Breast epithelium (tissue), 3 donors: ENCODE results near the gene AIM2.
"Not testable (repeated sequence)": the region's sequence is repeated elsewhere in the genome, so short reads cannot be mapped to it uniquely, and the experiment has no call there.

Experiments used
- CTCF ChIP-seq, 3 donors: fragments of 450-650 bp; IDR thresholded peaks; one replicate each; pipeline ENCODE4 v1.5.1; 2016 to 2017; ENCODE audit warnings: antibody characterized with exemption in 3 of 3, mild to moderate bottlenecking in 3 of 3, moderate library complexity in 3 of 3
- POLR2A ChIP-seq: fragments of 450-650 bp; IDR thresholded peaks from one replicate; pipeline ENCODE4 v1.6.1; 2016; ENCODE audit warnings: antibody characterized with exemption, mild to moderate bottlenecking, moderate library complexity
- POLR2AphosphoS5 ChIP-seq, 3 donors: sonication (generic); formaldehyde crosslinking; IDR thresholded peaks; one replicate each; pipeline ENCODE4 v1.6.1; 2017; ENCODE audit warnings: antibody characterized with exemption in 3 of 3

- not testable (repeated sequence) for TF ChIP-seq CTCF (IDR thresholded peaks at IDR 0.05); POLR2AphosphoS5 (IDR thresholded peaks at IDR 0.05); POLR2A
Observed at GRCh38 chr1:159103021-159103420, 26.5 kb upstream of the AIM2 start.
